Activated CD4-positive, alpha-beta T cell treated with anti-CD3 and anti-CD28 coated beads, Interleukin-2, amount 50 U/mL, for 1 hour (primary cell): ENCODE data around the gene FAM161B.
"Not testable (repeated sequence)": the region's sequence is repeated elsewhere in the genome, so short reads cannot be mapped to it uniquely, and the experiment has no call there.

Source experiments
- DNase-seq: peaks from one replicate; pipeline ENCODE4 v3.0.0-alpha.2; 2020

Gene FAM161B

GRCh38 chr14:73943083-73943482, 6.8 kb downstream of the FAM161B start:
- DNase-seq, result no peak

DNA sequence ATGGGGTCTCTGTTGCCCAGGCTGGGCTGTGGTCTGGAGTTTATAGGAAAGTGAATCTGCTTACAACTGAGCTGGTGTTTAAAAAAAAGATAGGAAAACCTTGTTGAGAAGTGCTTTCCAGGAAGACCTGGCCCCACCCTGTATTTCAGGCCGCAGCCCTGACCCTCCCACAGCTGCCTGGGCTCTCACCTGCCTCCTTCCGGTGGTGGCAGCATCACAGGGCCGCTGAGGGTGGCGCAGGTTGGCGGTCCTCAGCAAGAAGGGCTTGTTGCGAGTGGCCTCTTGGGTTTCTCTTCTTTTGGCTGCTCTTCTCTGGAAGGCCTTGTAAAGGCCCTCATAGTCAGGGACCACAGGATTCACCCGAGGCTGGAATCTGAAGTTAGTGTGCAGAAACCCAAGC, 7.7 kb downstream of the FAM161B start:
- DNase-seq, result no peak

- DNase-seq, result no peak
Measured at GRCh38 chr14:73937012-73937411, 12.9 kb downstream of the FAM161B start.

DNA sequence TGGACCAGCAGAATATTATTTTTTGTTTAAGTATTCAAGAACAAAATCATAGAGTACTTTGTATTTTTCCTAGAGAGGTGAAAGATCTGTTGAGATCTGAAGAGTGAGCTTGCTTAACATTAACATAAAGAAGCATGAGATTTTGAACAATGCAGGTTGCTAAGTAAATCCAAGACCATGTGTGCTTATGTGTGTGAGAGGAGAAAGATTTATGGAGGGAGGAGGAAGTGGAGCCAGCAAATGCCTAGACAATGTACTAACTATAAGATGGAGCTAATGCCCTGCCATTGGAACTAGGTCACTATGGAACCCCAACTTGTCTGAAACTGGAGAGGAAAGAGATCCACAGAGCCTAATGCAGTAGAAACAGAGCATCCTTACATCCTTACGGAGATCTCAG, 13.3 kb downstream of the FAM161B start:
- no peak for DNase-seq

DNA sequence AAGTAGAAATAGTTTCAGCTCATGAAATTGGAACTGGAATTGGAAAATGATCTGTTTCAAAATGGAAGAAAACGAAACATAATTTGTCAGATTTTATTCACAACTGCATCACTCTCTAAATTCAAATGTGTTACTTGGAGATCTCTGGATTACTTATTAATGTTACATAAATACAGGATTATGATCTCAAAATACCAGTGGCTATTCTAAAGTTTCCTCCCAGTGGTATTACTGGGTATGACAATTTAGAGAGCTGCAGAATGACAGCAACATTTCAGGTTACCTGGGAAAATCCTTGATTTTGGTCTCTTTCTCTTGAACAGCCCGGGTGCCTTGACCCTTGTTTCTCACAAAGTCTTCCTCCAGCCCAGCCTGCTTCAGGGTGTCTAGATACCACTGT, 14.2 kb downstream of the FAM161B start:
- no peak for DNase-seq

- DNase-seq, result no peak
Measured at GRCh38 chr14:73924337-73924736, 25.6 kb downstream of the FAM161B start.

- DNase-seq, result not testable (repeated sequence)
Measured at GRCh38 chr14:73919457-73919856, 30.4 kb downstream of the FAM161B start.

DNA sequence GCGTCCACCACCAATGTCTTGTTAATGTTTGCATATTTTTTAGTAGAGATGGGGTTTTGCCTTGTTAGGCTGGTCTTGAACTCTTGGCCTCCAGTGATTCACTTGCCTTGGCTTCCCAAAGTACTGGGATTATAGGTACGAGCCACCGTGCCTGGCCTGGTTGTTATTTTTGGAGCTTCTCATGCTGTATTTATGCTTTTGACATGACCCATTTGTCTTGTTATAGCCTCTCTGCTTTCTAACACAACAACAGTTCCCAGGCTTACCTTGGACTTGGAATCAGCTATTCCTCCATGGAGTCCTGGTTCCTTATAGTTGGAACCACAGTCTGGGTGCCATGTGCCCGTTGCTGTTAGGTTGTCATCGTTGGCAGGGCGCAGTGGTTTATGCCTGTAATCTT, 33.6 kb downstream of the FAM161B start:
- DNase-seq, result no peak

GRCh38 chr14:73913256-73913655, 36.6 kb downstream of the FAM161B start:
- DNase-seq, result no peak

GRCh38 chr14:73909681-73910080, 40.2 kb downstream of the FAM161B start:
- DNase-seq, result no peak

GRCh38 chr14:73903028-73903427, 46.9 kb downstream of the FAM161B start:
- no peak for DNase-seq

GRCh38 chr14:73896521-73896920, 53.4 kb downstream of the FAM161B start:
- no peak for DNase-seq

DNA sequence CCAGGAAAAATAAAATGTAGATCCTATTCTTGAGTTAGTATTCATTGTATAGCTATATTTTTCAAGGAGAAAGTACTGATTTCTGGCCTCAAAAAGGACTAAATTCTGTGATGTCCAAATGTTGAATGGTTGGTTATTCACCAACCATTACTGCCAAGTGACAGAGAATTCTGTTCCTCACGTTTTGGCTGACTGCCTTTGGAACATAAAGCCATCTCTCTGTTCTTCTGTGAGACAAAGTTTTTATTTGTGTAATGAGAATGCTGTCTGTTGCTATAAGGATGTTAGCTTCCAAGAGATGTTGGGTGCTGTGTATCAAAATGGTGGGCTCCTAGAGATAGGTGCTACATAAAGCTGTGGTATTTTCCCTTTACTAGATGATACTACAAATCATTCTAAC, 54.0 kb downstream of the FAM161B start:
- no peak for DNase-seq

DNA sequence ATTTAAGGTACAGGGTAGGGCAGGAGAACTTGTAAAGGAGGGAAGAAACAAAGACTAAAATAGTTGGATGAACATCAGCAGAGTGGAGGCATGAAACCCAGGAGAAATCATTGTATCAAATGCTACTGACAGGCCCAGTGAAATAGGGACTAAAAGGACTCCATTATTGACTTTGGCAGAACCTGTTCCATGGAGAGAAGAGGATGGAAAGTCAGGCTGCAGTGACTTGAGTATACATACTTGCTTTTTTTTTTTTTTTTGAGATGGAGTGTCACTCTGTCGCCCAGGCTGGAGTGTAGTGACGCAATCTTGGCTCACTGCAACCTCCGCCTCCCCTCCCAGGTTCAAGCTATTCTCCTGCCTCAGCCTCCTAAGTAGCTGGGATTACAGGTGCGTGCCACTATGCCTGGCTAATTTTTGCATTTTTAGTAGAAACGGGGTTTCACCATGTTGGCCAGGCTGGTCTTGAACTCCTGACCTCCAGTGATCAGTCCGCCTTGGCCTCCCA, 55.7 kb downstream of the FAM161B start:
- not testable (repeated sequence) for DNase-seq

DNA sequence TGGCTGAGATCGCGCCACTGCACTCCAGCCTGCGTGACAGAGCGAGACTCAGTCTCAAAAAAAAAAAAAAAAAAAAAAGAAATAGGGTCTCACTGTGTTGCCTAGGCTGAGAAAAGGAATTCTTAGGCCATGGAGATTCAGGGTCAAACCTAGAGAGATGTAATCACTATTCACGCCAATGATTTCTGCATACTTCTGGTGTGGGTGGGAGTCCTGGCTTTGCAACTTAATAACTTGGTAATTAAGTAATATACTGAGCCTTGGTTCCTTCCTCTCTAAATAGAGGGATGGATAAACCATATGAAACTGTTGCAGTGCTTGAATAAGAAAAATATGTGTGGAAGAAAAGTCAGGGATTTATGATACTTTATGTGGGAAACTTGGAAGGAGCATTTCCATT, 60.5 kb downstream of the FAM161B start:
- DNase-seq, result no peak

DNA sequence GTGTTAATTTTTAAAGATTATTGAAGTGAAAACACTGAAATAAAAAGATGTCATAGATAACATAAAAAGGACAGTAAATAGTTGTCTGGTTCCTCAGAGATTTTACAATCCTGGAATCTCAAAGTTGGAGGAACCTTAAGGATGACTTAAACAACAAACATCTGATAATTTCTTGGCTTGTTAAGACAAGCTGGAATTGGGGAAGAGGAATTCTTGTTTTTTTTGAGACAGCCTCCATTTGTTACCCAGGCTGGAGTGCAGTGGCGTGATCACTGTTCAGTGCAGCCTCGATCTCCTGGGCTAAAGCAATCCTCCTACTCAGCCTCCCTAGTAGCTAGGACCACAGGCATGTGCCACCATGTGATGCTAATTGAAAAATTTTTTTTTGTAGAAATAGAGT, 60.9 kb downstream of the FAM161B start:
- no peak for DNase-seq

GRCh38 chr14:73888460-73888725, 61.5 kb downstream of the FAM161B start:
- no peak for DNase-seq

DNA sequence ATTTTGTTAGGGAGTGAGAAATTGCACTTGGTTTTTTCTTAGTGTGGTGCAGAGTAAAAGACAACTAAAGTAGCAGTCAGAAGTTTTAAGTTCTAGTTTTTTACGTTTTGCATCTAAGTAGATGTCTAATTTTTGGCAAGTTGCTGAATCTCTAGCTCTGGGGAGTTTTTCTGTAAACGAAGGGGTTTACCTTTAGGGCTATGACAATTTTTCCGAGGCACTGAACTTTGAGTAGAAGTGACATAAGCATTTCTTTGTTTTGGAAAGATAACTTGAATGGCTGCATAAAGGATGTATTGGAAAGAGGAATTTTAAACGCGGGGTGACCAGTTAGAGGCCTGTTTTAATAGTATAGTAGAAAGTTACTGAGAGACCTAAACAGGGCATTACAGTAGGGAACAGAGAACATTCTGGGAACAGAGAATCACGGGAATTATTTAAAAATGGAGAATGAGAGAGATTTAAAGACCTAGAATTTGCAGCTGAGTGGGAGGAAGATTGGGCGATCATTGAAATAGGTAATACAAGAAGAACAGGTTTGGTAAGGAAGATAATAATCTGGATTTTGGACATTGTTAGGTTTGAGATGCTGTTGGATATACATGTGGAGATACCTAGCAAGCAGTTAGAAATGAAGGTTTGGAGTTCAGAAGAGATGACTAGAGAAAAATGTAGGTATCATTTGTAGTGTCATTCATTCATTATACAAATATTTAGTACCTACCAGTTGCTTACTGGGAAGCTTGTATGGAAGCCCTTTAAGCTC, 62.0 kb downstream of the FAM161B start:
- DNase-seq, result no peak

GRCh38 chr14:73887318-73887616, 62.6 kb downstream of the FAM161B start:
- no peak for DNase-seq

GRCh38 chr14:73886449-73887317, 63.2 kb downstream of the FAM161B start, which contains the start of gene ZNF410:
ZNF410 (plus strand) TSS chr14:73886859; CDS start chr14:73892176, 5,317 bp downstream.
- peak; percentile 85 for DNase-seq

GRCh38 chr14:73884438-73885190, 65.3 kb downstream of the FAM161B start:
- no peak for DNase-seq
